HepG2 (cell line): Measurements from ENCODE around the gene RAB11FIP5. TPM values are rescaled to one million over a fixed set of nuclear protein-coding genes. Genes with fewer than 3 reads are reported as not detected.

Experiments
- ATM ChIP-seq: fragments of 450-650 bp; IDR thresholded peaks from 2 replicates; pipeline ENCODE4 v1.7.1; 2017; ENCODE audit warnings: mild to moderate bottlenecking, borderline replicate concordance
- CC2D1A ChIP-seq: sonication (generic); formaldehyde crosslinking; IDR thresholded peaks from 2 replicates; pipeline ENCODE4 v1.8.1; 2023; ENCODE audit warnings: mild to moderate bottlenecking, missing genetic modification reagents
- FOXK2 ChIP-seq: fragments of 450-650 bp; IDR thresholded peaks from 2 replicates; pipeline ENCODE4 v1.6.1; 2016
- FOXM1 ChIP-seq: sonication (generic); formaldehyde crosslinking; IDR thresholded peaks from 2 replicates; pipeline ENCODE4 v1.5.0; 2020; ENCODE audit warnings: missing genetic modification reagents
- GATA4 ChIP-seq: sonication (generic); IDR thresholded peaks from 2 replicates; pipeline ENCODE4 v1.6.1; 2016; ENCODE audit warnings: antibody characterized with exemption, low read depth, borderline replicate concordance
- HNRNPUL1 ChIP-seq: fragments of 200-400 bp; formaldehyde crosslinking; IDR thresholded peaks from 2 replicates; pipeline ENCODE4 v1.6.1; 2017; ENCODE audit warnings: low read depth, mild to moderate bottlenecking, low read length, moderate library complexity
- KDM3A ChIP-seq: IDR thresholded peaks from 2 replicates; pipeline ENCODE4 v1.6.1; 2018; ENCODE audit warnings: low read depth, missing compliant biosample characterization
- MBNL3 ChIP-seq: fragments of 250-450 bp; sonication (Bioruptor Pico); conservative IDR thresholded peaks from 2 replicates; pipeline ENCODE4 v1.8.0; 2022; ENCODE audit warnings: mild to moderate bottlenecking, inconsistent platforms
- MED1 ChIP-seq: sonication (generic); formaldehyde crosslinking; IDR thresholded peaks from 2 replicates; pipeline ENCODE4 v1.4.0; 2020; ENCODE audit warnings: missing genetic modification reagents
- SALL2 ChIP-seq: sonication (generic); formaldehyde crosslinking; IDR thresholded peaks from 2 replicates; pipeline ENCODE4 v1.8.1; 2023; ENCODE audit warnings: mild to moderate bottlenecking, missing genetic modification reagents, inconsistent platforms
- SRF ChIP-seq: IDR thresholded peaks from 2 replicates; pipeline ENCODE4 v1.6.1; 2011; ENCODE audit warnings: mild to moderate bottlenecking, low read depth, low read length, moderate library complexity
- ZNF10 ChIP-seq: sonication (generic); formaldehyde crosslinking; IDR thresholded peaks from 2 replicates; pipeline ENCODE4 v1.4.0; 2020; ENCODE audit warnings: mild to moderate bottlenecking, low read depth, missing genetic modification reagents, borderline replicate concordance
- ZNF598 ChIP-seq: sonication (generic); formaldehyde crosslinking; IDR thresholded peaks from 2 replicates; pipeline ENCODE4 v1.5.1; 2020; ENCODE audit warnings: mild to moderate bottlenecking, missing genetic modification reagents, borderline replicate concordance
- ZNF652 ChIP-seq: IDR thresholded peaks from 2 replicates; pipeline ENCODE4 v1.6.1; 2016; ENCODE audit warnings: low read depth, borderline replicate concordance
- ZNF75D ChIP-seq: sonication (generic); formaldehyde crosslinking; IDR thresholded peaks from 2 replicates; pipeline ENCODE4 v1.8.1; 2023; ENCODE audit warnings: missing genetic modification reagents, mild to moderate bottlenecking, borderline replicate concordance
- ZNF839 ChIP-seq: sonication (generic); formaldehyde crosslinking; IDR thresholded peaks from 2 replicates; pipeline ENCODE4 v1.4.0; 2020; ENCODE audit warnings: missing genetic modification reagents, mild to moderate bottlenecking, borderline replicate concordance
- ZSCAN9 ChIP-seq: IDR thresholded peaks from 2 replicates; pipeline ENCODE4 v1.6.1; 2016; ENCODE audit warnings: borderline replicate concordance
- polyA plus RNA-seq, 8 experiments: library from polyadenylated mRNA; depleted of rRNA in 3 of 8; stranded (reverse) in 7 of 8; unstranded in 1 of 8; fragments of >200 nt; fragmentation: Illumina TruSeq in 4 of 8; extraction: Trizol in 4 of 8; gene quantifications; 2 replicates each; pipeline versions ENCODE4 v1.2.1 to v1.2.3, GENCODE V29; 2011 to 2016; ENCODE audit warnings: low read depth in 4 of 8, missing spikeins in 1 of 8, mixed read lengths in 1 of 8; ENCODE audit not compliant: insufficient read depth in 1 of 8
- total RNA-seq, 5 experiments: library from RNA; depleted of rRNA; stranded (reverse); fragments of >200 nt; fragmentation: Illumina TruSeq; extraction: Trizol; gene quantifications; 2 replicates each; pipeline ENCODE4 v1.2.3, GENCODE V29; 2016; ENCODE audit warnings: low read depth in 1 of 5
- TF ChIP-seq, protein P1 (sequence below): sonication (generic); formaldehyde crosslinking; IDR thresholded peaks from 2 replicates; pipeline ENCODE4 v1.4.0; 2020; ENCODE audit warnings: missing genetic modification reagents
- TF ChIP-seq, protein P2 (sequence below): IDR thresholded peaks from 2 replicates; pipeline ENCODE4 v1.6.1; 2012; ENCODE audit warnings: low read length, improper control_type of control experiment
- TF ChIP-seq, protein P3 (sequence below): IDR thresholded peaks from 2 replicates; pipeline ENCODE4 v1.6.1; 2016; ENCODE audit warnings: low read depth, borderline replicate concordance

The RAB11FIP5 gene
- total and polyA plus RNA-seq, 2 of the 13 experiments (the other 11 are each of a cell fraction or from before 2014, with no cell fraction given), result 9.4 to 22.9 TPM

DNA sequence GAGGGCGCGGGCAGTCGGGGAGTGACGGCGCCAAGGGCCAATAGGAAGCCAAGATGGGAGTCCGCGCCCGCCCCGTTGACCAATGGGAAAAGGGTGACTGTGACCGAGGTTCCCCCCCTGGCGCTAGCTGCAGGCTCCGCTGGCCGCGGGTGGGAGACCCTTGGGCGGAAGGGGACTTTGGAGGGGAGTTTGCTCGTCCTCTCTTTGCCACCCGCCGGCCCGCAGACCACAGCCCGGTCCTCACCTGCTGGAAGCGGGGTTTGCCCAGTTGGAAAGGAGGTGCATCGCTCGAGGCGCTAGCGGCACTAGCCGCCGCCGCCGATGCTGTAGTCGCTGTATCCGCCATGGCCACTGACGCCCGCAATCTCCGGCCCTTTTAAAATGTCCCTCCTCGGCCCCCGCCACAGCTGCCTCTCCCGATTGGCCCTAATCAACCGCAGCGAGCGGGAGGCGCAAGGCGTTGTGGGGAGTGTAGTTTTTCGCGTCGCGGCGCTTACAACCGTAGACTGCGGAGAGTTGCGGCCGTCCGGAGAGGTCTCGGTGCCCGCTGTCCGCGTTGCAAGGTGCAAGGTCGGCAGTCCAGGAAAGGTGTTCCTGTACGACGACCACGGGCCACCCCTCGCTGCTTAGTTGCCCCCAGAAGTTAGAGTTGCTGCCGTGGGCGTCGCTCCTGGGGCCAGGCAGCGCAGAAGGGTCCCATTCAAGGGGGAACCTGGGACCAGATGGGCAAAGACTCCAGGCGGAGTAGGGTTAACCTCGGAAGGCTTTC, 41.2 kb downstream of the RAB11FIP5 start, which contains the start of gene SFXN5 (continued):
- TF ChIP-seq, protein P1, sequence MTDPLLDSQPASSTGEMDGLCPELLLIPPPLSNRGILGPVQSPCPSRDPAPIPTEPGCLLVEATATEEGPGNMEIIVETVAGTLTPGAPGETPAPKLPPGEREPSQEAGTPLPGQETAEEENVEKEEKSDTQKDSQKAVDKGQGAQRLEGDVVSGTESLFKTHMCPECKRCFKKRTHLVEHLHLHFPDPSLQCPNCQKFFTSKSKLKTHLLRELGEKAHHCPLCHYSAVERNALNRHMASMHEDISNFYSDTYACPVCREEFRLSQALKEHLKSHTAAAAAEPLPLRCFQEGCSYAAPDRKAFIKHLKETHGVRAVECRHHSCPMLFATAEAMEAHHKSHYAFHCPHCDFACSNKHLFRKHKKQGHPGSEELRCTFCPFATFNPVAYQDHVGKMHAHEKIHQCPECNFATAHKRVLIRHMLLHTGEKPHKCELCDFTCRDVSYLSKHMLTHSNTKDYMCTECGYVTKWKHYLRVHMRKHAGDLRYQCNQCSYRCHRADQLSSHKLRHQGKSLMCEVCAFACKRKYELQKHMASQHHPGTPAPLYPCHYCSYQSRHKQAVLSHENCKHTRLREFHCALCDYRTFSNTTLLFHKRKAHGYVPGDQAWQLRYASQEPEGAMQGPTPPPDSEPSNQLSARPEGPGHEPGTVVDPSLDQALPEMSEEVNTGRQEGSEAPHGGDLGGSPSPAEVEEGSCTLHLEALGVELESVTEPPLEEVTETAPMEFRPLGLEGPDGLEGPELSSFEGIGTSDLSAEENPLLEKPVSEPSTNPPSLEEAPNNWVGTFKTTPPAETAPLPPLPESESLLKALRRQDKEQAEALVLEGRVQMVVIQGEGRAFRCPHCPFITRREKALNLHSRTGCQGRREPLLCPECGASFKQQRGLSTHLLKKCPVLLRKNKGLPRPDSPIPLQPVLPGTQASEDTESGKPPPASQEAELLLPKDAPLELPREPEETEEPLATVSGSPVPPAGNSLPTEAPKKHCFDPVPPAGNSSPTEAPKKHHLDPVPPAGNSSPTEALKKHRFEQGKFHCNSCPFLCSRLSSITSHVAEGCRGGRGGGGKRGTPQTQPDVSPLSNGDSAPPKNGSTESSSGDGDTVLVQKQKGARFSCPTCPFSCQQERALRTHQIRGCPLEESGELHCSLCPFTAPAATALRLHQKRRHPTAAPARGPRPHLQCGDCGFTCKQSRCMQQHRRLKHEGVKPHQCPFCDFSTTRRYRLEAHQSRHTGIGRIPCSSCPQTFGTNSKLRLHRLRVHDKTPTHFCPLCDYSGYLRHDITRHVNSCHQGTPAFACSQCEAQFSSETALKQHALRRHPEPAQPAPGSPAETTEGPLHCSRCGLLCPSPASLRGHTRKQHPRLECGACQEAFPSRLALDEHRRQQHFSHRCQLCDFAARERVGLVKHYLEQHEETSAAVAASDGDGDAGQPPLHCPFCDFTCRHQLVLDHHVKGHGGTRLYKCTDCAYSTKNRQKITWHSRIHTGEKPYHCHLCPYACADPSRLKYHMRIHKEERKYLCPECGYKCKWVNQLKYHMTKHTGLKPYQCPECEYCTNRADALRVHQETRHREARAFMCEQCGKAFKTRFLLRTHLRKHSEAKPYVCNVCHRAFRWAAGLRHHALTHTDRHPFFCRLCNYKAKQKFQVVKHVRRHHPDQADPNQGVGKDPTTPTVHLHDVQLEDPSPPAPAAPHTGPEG (CRISPR knock-in tag), result peak; percentile 12
- TF ChIP-seq SRF (no peak), KDM3A (CRISPR knock-in tag) (peak; percentile 83), ZNF839 (no peak), CC2D1A (CRISPR knock-in tag) (no peak), MBNL3 (CRISPR knock-in tag) (no peak), SALL2 (CRISPR knock-in tag) (no peak), GATA4 (no peak; the same call in 1 of the 2 replicates), ZSCAN9 (CRISPR knock-in tag) (peak; percentile 36; the same call in 1 of the 2 replicates), ZNF75D (no peak), FOXM1 (CRISPR knock-in tag) (no peak), ATM (no peak), ZNF598 (CRISPR knock-in tag) (peak; percentile 90), MED1 (CRISPR knock-in tag) (0 out of 2 replicates have a peak, but pooled peaks have one; percentile 19), ZNF652 (peak; percentile 28; the same call in 1 of the 2 replicates), FOXK2 (peak; percentile 38; the same call in 1 of the 2 replicates), HNRNPUL1 (no peak), ZNF10 (CRISPR knock-in tag) (no peak)
- TF ChIP-seq, protein P2, sequence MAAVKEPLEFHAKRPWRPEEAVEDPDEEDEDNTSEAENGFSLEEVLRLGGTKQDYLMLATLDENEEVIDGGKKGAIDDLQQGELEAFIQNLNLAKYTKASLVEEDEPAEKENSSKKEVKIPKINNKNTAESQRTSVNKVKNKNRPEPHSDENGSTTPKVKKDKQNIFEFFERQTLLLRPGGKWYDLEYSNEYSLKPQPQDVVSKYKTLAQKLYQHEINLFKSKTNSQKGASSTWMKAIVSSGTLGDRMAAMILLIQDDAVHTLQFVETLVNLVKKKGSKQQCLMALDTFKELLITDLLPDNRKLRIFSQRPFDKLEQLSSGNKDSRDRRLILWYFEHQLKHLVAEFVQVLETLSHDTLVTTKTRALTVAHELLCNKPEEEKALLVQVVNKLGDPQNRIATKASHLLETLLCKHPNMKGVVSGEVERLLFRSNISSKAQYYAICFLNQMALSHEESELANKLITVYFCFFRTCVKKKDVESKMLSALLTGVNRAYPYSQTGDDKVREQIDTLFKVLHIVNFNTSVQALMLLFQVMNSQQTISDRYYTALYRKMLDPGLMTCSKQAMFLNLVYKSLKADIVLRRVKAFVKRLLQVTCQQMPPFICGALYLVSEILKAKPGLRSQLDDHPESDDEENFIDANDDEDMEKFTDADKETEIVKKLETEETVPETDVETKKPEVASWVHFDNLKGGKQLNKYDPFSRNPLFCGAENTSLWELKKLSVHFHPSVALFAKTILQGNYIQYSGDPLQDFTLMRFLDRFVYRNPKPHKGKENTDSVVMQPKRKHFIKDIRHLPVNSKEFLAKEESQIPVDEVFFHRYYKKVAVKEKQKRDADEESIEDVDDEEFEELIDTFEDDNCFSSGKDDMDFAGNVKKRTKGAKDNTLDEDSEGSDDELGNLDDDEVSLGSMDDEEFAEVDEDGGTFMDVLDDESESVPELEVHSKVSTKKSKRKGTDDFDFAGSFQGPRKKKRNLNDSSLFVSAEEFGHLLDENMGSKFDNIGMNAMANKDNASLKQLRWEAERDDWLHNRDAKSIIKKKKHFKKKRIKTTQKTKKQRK, result no peak
- TF ChIP-seq, protein P3, sequence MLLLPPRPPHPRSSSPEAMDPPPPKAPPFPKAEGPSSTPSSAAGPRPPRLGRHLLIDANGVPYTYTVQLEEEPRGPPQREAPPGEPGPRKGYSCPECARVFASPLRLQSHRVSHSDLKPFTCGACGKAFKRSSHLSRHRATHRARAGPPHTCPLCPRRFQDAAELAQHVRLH (CRISPR knock-in tag), result peak; percentile 59
